RKO (cell line): ENCODE measurements around the gene DDX1.

Experiments used
- DNase-seq: peaks from one replicate; pipeline ENCODE4 v3.0.0-alpha.2; 2016; ENCODE audit warnings: low spot score

The DDX1 gene

DNA sequence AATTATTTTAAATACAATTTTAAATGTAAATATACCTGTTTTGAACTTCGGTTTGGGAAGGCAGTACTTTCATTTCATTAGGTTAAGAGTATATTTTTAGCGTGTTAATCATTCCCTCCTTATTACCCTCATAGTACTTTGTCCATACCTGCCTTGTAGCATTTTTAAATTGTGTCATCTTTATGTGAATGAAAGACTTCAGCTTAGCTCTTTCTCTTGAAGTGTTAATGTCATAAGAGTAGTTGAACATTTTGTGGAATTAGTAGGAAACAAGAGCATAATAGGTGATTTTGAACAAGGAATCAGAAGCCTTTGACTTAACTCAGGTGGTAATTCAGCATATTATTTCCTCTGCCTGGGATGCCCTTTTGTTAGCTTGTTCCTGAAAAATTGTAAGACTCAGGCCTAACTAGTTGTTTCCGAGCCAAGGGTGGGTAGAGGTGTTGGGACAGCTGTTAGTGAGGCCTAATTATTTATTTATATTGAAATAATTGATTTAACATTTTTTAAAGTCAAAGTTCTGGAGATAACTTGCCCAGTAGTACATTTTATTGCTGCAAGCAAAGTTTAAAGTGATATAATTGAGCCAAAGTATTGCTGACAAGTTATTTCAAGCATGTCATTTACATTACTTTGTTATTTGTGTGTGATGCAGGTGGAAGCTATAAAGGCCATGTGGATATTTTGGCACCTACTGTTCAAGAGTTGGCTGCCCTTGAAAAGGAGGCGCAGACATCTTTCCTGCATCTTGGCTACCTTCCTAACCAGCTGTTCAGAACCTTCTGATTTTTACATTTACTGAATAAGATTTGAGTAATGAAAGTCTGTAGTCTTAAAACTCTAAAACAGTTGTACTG lies 38.7 kb downstream of the DDX1 start:
- no peak for DNase-seq

DNA sequence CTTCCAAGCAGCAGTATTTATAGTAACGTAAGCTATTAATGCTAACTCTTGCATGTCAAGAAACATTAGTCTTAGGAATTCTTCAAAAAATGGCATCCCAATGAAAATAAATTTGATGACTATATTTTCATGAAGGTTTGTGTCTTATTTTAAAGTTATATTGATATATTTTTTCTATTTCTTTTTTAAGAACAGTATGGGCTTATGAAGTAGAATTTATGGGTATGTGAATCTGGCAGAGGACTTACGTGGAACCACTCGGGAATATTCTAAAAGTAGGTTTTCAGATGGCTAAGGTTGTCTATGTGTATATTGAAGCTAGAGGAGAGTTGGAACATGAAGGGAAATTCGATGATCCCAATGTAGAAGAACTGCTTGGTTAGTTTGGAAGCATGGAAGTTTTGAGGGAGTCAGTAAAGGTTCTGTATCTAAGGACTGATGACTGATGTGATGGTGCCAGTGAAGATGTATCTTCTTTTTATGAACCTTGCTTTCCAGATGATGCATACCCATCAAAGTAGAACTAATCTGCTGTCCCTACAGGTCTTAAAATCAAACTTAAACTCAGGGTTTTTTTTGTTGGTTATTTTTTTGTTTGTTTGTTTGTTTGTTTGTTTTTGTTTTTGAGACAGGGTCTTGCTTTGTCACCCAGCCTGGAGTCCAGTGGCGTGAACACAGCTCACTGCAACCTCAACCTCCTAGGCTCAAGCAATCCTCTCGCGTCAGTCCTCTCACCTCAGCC lies 39.5 kb downstream of the DDX1 start:
- DNase-seq, result no peak

- no peak for DNase-seq
Observed at GRCh38 chr2:15631883-15632282, 40.2 kb downstream of the DDX1 start.

DNA sequence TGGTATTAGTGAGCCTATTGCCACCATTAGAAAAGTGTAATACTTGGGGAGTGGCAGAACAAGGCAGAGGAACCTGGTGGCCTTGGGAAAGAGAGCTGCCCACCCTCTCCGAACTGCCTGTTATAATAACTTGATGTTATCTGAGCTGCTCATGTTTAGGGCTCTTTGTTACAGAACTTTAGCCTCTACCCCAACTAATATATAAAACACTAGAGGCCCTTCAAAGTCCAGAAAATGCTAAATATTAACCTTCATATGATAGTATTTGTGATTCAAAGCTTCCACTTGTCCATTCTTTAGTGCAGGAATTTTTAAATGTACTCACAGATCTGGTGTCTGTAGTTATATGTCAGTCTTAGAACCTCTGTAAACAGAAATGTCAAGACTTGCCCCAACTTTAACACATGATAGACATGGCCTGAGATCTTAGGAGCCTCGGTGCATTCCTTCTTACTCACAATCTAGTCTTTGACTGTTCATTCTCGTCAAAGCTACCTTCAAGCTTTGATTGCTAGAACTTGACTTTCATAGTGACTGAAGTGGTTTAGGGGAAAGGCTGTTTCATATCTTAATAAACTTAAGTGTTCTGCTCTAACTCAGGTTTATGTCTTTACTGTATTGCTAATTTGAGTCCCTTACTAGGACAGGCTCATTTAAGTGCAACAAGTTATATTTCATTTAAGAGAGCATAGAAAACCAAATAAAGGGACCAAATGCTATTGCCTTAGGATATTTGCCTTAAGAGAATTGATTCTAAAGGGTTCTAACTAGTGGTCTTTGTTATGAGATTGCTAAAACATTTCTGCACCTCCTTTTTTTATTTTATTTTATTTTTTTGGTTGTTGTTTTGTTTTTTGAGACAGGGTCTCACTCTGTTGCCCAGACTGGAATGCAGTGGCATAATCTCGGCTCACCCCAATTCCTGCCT lies 41.6 kb downstream of the DDX1 start:
- no peak for DNase-seq

- no peak for DNase-seq
Observed at GRCh38 chr2:15633971-15634346, 42.3 kb downstream of the DDX1 start.

GRCh38 chr2:15634846-15635490 lies 43.3 kb downstream of the DDX1 start:
- no peak for DNase-seq

DNA sequence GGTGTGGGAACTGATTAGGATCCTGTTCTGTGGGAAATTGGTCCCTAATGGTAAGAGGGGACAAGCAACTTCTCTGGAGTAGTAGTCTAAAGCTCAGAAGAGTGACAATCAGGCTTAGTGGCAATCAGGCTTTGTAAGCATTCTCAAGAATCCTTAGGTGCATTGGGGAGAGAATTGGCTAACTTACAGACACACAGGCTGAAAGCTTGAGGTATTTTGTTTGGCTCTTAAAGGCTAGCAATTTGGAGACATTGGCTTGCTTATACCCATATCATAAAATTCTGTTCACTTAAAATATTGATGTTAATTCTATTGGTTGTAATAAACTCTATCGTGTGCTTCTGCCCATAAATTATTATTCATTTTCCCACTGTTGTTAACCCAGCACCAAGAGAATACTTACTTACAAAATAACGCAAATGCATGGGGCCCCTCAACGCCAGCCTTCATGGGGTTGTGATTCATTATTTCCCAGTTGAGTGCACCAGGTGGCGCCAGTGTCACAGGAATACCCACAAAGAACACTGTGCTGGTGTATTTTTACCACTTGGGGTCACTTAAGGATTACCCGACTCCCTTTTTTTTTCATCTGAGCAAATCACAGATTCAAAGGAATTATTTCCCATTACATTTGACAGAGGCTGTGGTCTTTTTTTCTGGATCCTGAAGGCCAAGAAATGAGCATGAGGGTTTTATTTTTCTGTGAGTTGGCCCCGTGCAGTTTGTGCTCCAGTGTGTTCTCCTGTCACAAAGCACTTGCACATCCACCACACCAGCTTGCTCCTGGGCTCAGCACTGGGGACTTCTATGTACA lies 45.5 kb downstream of the DDX1 start:
- peak; percentile 75 for DNase-seq

DNA sequence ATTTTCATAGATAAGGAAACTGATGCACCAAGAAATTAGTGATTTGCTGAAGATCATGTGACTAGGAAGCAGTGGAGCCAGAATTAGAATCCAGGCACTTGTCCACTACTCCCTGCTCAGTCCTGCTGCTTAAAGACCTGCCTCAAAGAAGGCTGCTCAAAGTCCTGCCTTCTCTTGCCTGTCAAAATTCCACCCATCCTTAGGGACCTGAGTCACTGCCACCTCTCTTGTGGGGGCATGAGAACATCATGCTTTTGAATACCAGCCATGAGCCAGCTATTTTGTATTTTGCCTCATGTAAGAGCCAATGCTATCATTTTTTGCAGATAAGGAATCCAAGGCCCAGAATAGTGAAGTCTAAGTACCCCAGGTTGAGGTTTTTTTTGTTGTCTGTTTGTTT lies 47.1 kb downstream of the DDX1 start:
- DNase-seq, result no peak

- no peak for DNase-seq
Observed at GRCh38 chr2:15639323-15640251, 47.9 kb downstream of the DDX1 start.

DNA sequence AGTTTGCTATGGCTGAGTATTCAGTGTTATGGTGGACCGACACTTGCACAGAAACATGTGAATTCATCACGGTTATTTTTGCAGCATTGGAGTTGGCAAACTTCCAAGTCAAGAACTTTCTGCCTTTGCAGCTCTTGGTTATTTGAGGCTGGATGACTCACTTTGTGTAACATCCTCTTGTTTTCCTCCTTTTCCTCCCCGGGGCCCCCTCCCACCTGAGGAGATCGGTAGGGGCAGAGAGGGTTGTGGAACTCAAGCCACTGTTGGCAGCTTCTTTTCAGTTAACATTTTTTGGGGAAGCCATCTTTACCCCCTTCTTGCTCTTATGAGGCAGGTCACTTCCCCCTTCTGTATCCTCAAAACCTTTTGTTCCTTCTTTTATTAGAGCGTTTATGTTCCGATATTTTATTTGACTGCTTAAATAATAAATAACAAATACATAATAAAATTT lies 48.6 kb downstream of the DDX1 start:
- no peak for DNase-seq

DNA sequence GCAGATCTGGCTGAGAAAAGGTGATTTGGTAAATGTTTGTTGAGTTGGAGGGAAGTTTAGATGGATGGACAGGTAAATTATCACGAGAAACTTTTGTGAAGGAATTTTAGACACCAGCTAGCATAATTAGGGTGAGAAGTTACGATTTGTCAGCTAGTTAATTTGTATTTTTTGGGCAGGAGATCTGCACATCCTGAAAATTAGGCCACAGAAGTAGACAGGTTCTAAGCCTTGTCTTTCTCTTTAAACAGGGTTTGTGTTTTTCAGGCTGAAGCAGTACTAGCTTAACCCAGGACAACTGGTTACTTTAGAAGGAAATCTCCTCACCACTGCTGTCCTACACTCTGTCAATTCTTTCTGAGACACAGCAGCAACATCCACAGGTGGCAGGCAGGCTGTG lies 49.1 kb downstream of the DDX1 start:
- DNase-seq, result no peak

DNA sequence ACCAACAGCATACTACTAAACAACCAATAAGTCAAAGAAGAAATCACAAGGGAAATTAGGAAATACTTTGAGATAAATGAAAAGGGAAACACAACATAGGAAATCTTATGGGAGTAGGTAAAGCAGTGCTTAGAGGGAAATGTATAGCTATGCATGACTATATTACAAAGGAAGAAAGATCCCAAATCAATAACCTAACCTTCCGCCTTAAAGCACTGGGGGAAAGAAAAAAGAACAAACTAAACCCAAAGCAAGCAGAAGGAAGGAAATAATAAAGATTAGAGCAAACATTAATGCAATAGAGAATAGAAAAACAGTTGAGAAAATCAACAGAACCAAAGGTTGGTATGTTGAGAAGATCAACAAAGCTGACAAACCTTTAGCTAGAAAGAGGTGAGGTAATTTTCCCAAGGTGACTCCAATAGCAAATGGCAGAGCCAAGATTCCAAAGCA lies 49.9 kb downstream of the DDX1 start:
- no peak for DNase-seq

DNA sequence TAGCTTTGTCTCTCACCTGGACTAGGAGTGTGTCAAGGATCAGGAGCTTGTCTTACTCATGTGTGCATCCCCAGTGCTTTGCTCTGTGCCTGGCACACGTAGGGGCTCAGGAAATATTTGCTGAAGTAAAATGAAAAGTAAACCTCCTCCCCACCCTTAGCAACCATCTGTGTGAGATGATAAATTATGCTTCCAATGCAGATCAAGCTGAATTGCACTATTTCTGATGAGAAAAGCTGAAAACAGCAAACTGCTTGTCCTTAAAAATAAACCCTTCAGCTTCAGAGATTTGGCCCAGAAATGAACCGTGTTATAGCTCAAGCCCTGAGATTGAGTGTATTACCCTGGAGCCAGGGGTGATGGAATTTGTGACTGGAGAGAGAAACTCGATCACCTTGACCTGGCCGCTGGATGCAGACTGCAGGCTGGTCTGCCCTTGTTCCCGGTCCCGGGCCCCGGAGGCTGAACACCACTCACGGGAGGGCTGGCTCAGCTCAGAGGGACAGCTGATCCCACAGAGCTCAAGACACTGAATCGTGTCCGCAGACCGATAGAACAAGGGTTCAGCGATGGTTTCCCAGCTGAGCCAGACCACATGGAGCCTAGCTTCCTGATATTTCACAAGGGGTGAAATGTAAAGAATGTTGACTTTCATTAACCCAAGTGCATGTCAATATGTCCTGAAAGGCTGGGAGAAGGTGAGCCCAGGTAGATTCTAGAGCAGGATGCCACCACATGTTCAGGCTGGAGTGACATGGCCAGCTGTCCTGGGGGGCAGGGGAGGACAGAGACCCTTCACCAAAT lies 50.5 kb downstream of the DDX1 start:
- no peak for DNase-seq

DNA sequence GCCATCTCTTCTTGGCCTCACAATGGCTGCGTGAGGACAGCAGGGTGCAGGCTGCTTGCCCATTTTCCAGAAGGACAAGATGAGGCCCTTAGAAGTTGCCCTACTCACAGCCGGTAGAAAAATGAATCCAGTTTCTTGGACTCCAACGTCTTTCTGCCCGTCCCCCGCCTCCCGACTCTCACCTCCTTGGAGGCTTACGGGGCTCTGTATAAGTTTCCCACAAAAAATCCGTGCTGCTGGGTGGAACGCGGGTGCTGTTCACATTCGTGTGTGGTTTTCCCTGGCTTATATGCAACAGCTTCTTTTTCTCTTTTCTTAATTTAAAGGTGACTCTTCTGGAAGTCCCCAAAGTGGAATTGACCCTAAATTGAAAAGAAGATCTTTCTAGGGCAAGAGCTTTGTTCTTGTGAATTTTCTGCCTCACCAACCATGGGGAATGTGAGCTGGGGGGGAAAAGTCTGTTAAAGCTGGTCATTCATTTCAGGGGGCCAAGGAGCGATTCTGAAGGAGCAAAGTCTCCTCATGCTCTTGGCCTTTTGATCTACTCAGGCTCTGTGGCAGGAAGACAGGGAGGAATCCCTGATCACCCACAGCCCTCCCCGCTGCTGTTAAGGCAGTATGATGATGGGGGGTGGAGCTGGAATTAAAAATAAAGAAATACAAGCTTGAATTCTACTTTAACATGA lies 51.3 kb downstream of the DDX1 start:
- DNase-seq, result no peak

- no peak for DNase-seq
Observed at GRCh38 chr2:15643791-15644585, 52.3 kb downstream of the DDX1 start.

DNA sequence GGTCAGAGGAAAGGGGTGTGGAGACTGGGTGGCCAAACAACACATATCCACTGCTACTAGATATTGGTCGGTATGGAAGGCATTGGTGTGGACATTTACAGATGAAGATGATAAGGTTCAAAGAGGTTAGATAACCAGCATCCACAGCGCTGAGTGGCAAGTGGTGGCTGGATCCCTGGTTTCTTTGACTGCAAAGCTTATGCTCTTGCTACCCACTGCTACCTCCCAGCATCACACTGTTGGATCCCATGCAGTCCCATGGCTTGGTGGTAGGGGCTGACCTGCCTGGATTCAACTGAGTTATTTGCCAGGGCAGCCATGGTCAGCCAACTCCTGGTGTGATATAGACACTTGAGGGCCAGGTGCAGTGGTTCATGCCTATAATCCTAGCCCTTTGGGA lies 53.6 kb downstream of the DDX1 start:
- no peak for DNase-seq

DNA sequence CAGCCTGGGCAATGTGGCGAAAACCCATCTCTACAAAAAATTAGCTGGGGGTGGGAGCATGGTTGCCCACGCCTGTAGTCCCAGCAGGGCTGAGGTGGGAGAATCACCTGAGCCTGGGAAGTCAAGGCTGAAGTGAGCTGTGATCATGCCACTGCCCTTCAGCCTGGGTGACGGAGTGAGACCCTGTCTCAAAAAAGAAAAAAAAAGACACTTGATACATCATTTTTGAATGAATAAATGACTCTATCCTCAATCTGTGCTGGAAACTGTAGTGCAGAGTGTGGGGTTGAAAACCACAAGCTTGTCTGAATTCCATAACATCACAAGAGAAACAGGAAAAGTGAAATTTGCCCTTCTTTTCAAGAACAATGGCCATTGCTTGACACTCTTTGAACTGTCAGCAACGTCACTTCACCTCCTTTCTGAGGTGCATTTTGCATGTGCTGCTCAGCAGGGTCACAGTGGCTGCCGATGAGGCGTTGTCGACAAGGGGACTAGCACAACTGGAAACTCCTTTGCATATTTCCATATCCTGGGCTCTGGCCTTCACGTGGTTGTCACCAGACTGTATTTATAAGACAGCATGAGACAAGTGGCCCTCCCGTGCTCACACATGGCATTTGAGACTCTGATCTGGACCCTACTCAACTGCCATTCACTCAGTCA lies 54.2 kb downstream of the DDX1 start:
- no peak for DNase-seq
